Fibroblast of villous mesenchyme (primary cell): Measurements from ENCODE around the gene LAG3. TPM values are rescaled to one million over a fixed set of nuclear protein-coding genes. Genes with fewer than 3 reads are reported as not detected.
A peak's percentile ranks its signal among the peaks of the same experiment; 100 is the strongest.

Source experiments
- DNase-seq: peaks from one replicate; pipeline ENCODE4 v3.0.0-alpha.2; 2010; ENCODE audit warnings: low read depth
- H3K4me3 ChIP-seq: 2 replicates; pipeline ENCODE4 v1.5.1; 2011; ENCODE audit warnings: low read depth, mild to moderate bottlenecking, low read length
- total RNA-seq: library from RNA; depleted of rRNA; stranded (reverse); fragments of >200 nt; gene quantifications from 2 replicates; pipeline ENCODE4 v1.2.3, GENCODE V29; 2012
- TF ChIP-seq, protein P1 (sequence below): IDR thresholded peaks from 2 replicates; pipeline ENCODE4 v1.5.1; 2012; ENCODE audit warnings: low read depth, mild to moderate bottlenecking, low read length; ENCODE audit not compliant: insufficient read depth

LAG3 gene
- total RNA-seq, 1 donor = 0.43 TPM

- no peak for DNase-seq
- TF ChIP-seq, protein P1, sequence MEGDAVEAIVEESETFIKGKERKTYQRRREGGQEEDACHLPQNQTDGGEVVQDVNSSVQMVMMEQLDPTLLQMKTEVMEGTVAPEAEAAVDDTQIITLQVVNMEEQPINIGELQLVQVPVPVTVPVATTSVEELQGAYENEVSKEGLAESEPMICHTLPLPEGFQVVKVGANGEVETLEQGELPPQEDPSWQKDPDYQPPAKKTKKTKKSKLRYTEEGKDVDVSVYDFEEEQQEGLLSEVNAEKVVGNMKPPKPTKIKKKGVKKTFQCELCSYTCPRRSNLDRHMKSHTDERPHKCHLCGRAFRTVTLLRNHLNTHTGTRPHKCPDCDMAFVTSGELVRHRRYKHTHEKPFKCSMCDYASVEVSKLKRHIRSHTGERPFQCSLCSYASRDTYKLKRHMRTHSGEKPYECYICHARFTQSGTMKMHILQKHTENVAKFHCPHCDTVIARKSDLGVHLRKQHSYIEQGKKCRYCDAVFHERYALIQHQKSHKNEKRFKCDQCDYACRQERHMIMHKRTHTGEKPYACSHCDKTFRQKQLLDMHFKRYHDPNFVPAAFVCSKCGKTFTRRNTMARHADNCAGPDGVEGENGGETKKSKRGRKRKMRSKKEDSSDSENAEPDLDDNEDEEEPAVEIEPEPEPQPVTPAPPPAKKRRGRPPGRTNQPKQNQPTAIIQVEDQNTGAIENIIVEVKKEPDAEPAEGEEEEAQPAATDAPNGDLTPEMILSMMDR = no peak
- peak overlapping the region; percentile 51 for H3K4me3 ChIP-seq
Observed at GRCh38 chr12:6763380-6763779, 8.9 kb upstream of the LAG3 start.

DNA sequence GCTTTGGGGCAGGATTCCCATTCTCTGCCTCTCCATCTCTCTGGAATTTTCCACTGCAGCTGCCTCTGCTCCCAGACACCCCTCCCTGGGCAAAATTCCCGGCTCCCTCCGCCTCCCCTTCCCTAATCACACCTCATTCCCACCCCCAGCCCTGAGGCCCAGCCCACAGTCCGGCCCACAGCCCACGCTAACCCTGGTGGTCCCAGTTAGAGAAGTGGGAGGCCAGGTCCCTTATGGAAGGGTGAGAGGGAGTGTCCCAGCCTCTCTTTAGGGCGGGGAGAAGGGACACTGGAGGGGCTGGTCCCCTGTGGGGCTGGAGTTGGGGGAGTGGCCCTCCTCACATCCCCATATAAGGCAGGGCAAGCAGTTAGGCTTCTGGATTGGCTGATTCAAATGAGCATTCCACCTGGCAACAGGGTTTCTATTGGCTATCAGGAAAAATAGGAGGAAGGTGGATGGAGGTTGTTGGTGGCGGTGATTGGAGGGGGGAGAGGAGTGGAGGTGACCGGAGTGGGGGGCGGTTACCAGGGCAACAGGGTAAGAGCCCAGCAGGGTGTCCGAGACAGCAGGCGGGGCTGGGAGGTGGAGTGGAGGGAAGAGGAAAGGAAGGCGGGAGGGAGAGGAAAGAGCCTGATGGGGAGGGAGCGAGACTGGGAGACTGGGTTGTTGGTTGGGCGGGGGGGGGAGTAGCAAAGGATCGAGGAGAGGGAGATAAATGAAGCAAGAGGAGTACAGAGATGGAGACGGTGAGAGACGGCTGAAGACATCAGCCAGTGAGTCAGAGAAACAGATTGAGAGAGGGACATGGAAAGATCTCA, 8.1 kb upstream of the LAG3 start:
- H3K4me3 ChIP-seq = peak overlapping the region; percentile 51
- TF ChIP-seq, protein P1 = no peak
- DNase-seq = peak; percentile 100

DNA sequence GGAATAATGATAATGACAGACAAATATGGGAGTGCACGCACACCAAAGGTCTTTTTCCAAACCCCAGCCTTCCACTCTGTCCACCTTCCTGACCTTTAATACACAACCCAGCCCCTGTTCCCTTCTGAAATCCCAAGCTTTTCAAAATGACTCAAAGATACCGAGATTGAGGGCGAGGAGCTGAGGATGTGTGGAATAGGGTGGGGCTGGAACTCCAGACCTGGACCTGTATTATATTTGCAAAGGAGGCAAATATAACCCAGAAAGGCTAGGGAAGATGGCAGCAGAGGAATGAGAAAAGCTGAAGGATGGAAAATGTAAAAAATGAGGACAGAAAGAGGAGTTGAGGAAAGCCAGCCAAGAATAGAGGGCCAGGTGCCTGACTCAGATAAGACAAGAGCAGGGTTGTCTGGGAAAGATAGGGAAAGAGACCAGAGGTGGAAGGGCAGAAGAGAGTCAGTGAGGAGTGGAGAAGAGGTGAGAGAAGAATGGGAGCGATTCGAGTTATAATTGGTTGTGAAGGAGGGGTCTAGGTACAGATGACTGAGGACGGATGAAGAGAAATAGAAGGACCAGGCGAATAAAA, 7.2 kb upstream of the LAG3 start:
- TF ChIP-seq, protein P1 = no peak
- peak; percentile 12 for DNase-seq
- peak overlapping the region; percentile 87 for H3K4me3 ChIP-seq

DNA sequence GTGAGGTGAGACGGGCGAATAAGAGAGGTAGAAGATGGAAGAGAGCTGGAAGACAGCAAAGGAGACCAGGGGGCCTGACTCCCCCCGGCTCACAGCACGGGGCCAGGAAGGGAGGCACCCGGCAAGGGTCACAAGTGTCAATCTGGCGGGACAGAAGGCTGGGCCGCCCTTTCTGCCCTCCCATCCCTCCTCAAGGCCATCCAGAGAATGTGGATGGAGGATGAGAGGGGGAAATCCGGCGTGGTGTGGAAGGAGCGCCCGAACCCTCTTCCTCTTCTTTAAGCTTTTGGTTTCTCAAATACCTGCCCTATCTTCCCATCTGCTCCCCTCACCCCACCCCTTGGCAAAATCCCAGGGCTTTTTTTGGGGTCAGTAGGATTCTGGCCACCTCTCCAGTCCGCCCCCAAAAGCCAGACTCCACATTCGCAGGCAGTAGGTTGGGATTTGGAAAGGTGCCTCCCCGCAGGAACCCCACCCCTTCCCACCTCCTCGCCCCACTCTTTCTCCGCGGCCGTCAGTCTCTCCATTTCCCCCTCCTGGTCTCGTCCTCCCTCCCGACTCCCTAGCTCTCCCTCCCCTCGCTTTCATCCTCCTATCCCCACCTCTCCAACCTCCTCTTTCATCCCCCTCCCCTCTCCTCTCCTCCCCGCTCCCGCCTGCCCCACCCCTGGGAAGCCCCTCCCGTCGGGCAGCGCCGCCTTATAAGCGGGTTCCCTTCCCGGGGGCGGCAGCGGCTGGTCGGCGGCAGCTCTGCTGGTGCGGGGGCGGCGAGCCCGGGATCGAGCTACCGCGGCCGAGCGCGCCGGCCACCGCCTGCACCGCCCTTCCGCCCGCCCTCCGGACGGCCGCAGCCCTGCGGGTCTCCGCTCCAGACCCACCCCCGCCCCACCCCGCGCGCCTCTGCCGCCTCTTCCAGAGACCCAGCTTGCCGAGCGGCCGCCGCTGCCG, 6.4 kb upstream of the LAG3 start, which contains the start of gene PTMS:
Gene PTMS (plus strand): TSS at position 730 of the 948 bp plus-strand sequence. CDS start 343 bp downstream, outside the sequence.
- peak within 1 kb of the TSS; percentile 87 for H3K4me3 ChIP-seq
- TF ChIP-seq, protein P1 = no peak
- DNase-seq = peak; percentile 97

GRCh38 chr12:6766651-6767349, 5.5 kb upstream of the LAG3 start:
- peak; percentile 76 for DNase-seq
- TF ChIP-seq, protein P1 = peak; percentile 47
- peak overlapping the region; percentile 87 for H3K4me3 ChIP-seq
